PC-9 (cell line): ENCODE results near the gene DHRS7C.

Experiments used
- EZH2 ChIP-seq: fragments of 200-600 bp; sonication (generic); IDR thresholded peaks from 2 replicates; pipeline ENCODE4 v1.8.0; 2017; ENCODE audit warnings: antibody characterized with exemption, low read depth
- TF ChIP-seq, protein P1 (sequence below): fragments of 200-600 bp; sonication (generic); conservative IDR thresholded peaks from 2 replicates; pipeline ENCODE4 v1.6.1; 2017; ENCODE audit warnings: mixed run types, antibody characterized with exemption, mild to moderate bottlenecking, moderate library complexity

DNA sequence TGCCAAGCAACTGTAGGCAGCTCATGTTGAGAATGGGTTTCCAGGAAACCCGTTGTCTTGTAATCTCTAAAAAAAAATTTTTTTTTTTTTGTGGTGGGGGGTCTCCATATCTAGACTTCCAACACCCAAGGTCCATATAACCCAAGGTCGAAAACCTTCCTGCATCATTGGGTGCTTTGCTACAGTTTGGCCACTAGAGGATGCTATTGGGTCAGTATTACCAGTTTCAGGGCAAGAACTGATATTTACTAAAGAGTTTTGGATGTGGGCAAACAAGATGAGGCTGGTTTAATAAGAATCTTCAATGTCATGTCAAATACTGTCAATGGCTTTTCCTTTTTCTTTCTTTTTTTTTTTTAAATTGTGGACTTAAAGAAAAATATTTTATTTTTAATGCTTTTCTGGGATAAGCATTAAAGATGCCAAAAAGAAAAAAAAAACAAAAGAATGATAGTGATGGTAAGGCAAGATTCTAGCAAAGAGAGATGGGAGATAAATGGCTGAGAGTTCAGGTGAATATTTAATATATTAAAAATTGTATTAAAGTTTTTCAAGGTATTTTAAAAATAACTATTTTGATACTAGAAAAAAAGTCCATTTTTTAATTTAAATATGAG is 62.2 kb downstream of the DHRS7C start:
- no peak for TF ChIP-seq EZH2
- TF ChIP-seq, protein P1, sequence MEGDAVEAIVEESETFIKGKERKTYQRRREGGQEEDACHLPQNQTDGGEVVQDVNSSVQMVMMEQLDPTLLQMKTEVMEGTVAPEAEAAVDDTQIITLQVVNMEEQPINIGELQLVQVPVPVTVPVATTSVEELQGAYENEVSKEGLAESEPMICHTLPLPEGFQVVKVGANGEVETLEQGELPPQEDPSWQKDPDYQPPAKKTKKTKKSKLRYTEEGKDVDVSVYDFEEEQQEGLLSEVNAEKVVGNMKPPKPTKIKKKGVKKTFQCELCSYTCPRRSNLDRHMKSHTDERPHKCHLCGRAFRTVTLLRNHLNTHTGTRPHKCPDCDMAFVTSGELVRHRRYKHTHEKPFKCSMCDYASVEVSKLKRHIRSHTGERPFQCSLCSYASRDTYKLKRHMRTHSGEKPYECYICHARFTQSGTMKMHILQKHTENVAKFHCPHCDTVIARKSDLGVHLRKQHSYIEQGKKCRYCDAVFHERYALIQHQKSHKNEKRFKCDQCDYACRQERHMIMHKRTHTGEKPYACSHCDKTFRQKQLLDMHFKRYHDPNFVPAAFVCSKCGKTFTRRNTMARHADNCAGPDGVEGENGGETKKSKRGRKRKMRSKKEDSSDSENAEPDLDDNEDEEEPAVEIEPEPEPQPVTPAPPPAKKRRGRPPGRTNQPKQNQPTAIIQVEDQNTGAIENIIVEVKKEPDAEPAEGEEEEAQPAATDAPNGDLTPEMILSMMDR, result peak; percentile 95
